Loucy (cell line): ENCODE measurements around the gene CCDC150.

Source experiments
- H2AFZ ChIP-seq: fragments of 200-600 bp; sonication (generic); 2 replicates; pipeline ENCODE4 v1.6.0; 2016; ENCODE audit warnings: antibody characterized with exemption, mild to moderate bottlenecking, low read length, moderate library complexity
- H3F3A ChIP-seq: fragments of 200-600 bp; 2 replicates; pipeline ENCODE4 v1.6.0; 2016; ENCODE audit warnings: antibody characterized with exemption, low read depth, mild to moderate bottlenecking
- H3K27me3 ChIP-seq: fragments of 200-600 bp; sonication (generic); 2 replicates; pipeline ENCODE4 v1.6.1; 2014; ENCODE audit warnings: low read length, mild to moderate bottlenecking; ENCODE audit not compliant: insufficient read depth, poor library complexity, severe bottlenecking
- H3K36me3 ChIP-seq: fragments of 200-600 bp; sonication (generic); 2 replicates; pipeline ENCODE4 v1.6.1; 2016; ENCODE audit warnings: low read length; ENCODE audit not compliant: insufficient read depth
- H3K4me1 ChIP-seq: fragments of 200-600 bp; sonication (generic); 2 replicates; pipeline ENCODE4 v1.5.1; 2014; ENCODE audit warnings: low read length, mild to moderate bottlenecking; ENCODE audit not compliant: insufficient read depth, poor library complexity, severe bottlenecking
- H3K4me2 ChIP-seq: fragments of 200-600 bp; sonication (generic); 2 replicates; pipeline ENCODE4 v1.6.0; 2014; ENCODE audit warnings: antibody characterized with exemption, low read length, low read depth, mild to moderate bottlenecking; ENCODE audit not compliant: poor library complexity, severe bottlenecking
- H3K4me3 ChIP-seq: fragments of 200-600 bp; sonication (generic); 2 replicates; pipeline ENCODE4 v1.5.1; 2014; ENCODE audit warnings: low read length, mild to moderate bottlenecking, mixed read lengths; ENCODE audit not compliant: poor library complexity, severe bottlenecking
- H3K79me2 ChIP-seq: fragments of 200-600 bp; sonication (generic); 2 replicates; pipeline ENCODE4 v1.6.1; 2014; ENCODE audit warnings: low read length; ENCODE audit not compliant: insufficient read depth
- H3K9ac ChIP-seq: fragments of 200-600 bp; sonication (generic); 2 replicates; pipeline ENCODE4 v1.6.0; 2014; ENCODE audit warnings: mild to moderate bottlenecking, low read depth, low read length, moderate library complexity; ENCODE audit not compliant: poor library complexity, severe bottlenecking
- H3K9me2 ChIP-seq: fragments of 200-600 bp; sonication (generic); replicated peaks from 2 replicates; pipeline ENCODE4 v1.6.1; 2016; ENCODE audit warnings: low read depth, low read length, mixed read lengths
- H3K9me3 ChIP-seq: fragments of 200-600 bp; sonication (generic); 2 replicates; pipeline ENCODE4 v1.6.1; 2014; ENCODE audit warnings: mild to moderate bottlenecking, antibody characterized with exemption, low read length, low read depth; ENCODE audit not compliant: insufficient read depth
- H4K20me1 ChIP-seq: fragments of 200-600 bp; sonication (generic); 2 replicates; pipeline ENCODE4 v1.6.0; 2014; ENCODE audit warnings: antibody characterized with exemption, low read length, mild to moderate bottlenecking; ENCODE audit not compliant: insufficient read depth, poor library complexity, severe bottlenecking
- CTCF ChIP-seq: fragments of 200-600 bp; sonication (generic); conservative IDR thresholded peaks from 2 replicates; pipeline ENCODE4 v1.5.1; 2014; ENCODE audit warnings: mild to moderate bottlenecking, antibody characterized with exemption, low read length
- EZH2phosphoT487 ChIP-seq: fragments of 200-600 bp; IDR thresholded peaks from 2 replicates; pipeline ENCODE4 v1.6.1; 2018; ENCODE audit warnings: antibody characterized with exemption, mild to moderate bottlenecking, moderate library complexity, borderline replicate concordance

The CCDC150 gene

GRCh38 chr2:196651387-196652094 is 12.0 kb downstream of the CCDC150 start:
- Histone ChIP-seq H3K27me3 (no peaks in the 10 kb centered on the region), H3K79me2 (peaks cover 42% of the 10 kb centered on the region; the same call in 1 of the 2 replicates), H3K4me2 (no peak overlapping the region), H3K4me3 (no peak overlapping the region), H3K4me1 (no peaks in the 10 kb centered on the region), H2AFZ (no peak overlapping the region), H3F3A (no peaks in the 10 kb centered on the region), H3K9me2 (no peaks in the 10 kb centered on the region), H3K36me3 (peaks cover 32% of the 10 kb centered on the region; the same call in 1 of the 2 replicates), H3K9ac (no peak overlapping the region), H4K20me1 (no peaks in the 10 kb centered on the region), H3K9me3 (peaks cover 39% of the 10 kb centered on the region)
- TF ChIP-seq EZH2phosphoT487: no peak
- no peak for TF ChIP-seq CTCF

GRCh38 chr2:196652869-196653268 is 13.4 kb downstream of the CCDC150 start:
- no peak overlapping the region for H2AFZ ChIP-seq
- H3K9me3 ChIP-seq: peaks cover 39% of the 10 kb centered on the region
- no peak overlapping the region for H3K4me3 ChIP-seq
- no peaks in the 10 kb centered on the region for H3K4me1 ChIP-seq
- H3F3A ChIP-seq: no peaks in the 10 kb centered on the region
- no peak overlapping the region for H3K4me2 ChIP-seq
- H3K27me3 ChIP-seq: no peaks in the 10 kb centered on the region
- peaks cover 40% of the 10 kb centered on the region; the same call in 1 of the 2 replicates for H3K79me2 ChIP-seq
- no peaks in the 10 kb centered on the region for H4K20me1 ChIP-seq
- H3K36me3 ChIP-seq: peaks cover 44% of the 10 kb centered on the region; the same call in 1 of the 2 replicates
- TF ChIP-seq EZH2phosphoT487: no peak
- TF ChIP-seq CTCF: no peak
- H3K9me2 ChIP-seq: no peaks in the 10 kb centered on the region
- no peak overlapping the region for H3K9ac ChIP-seq

GRCh38 chr2:196653843-196654242 is 14.3 kb downstream of the CCDC150 start:
- TF ChIP-seq CTCF (no peak), EZH2phosphoT487 (no peak)
- Histone ChIP-seq H3K36me3 (peaks cover 48% of the 10 kb centered on the region; the same call in 1 of the 2 replicates), H3K9me3 (peaks cover 39% of the 10 kb centered on the region)

More at GRCh38 chr2:196653843-196654242, 14.3 kb downstream of the CCDC150 start:
- Histone ChIP-seq H3K27me3 (no peaks in the 10 kb centered on the region), H4K20me1 (no peaks in the 10 kb centered on the region), H3K9ac (no peak overlapping the region), H3K4me3 (no peak overlapping the region), H3F3A (no peaks in the 10 kb centered on the region), H3K9me2 (no peaks in the 10 kb centered on the region), H3K4me1 (no peaks in the 10 kb centered on the region), H2AFZ (no peak overlapping the region), H3K4me2 (no peak overlapping the region), H3K79me2 (peaks cover 31% of the 10 kb centered on the region; the same call in 1 of the 2 replicates)
